ENCODE results near the gene GNS.
A peak's percentile ranks its signal among the peaks of the same experiment; 100 is the strongest.

GNS gene

DNA sequence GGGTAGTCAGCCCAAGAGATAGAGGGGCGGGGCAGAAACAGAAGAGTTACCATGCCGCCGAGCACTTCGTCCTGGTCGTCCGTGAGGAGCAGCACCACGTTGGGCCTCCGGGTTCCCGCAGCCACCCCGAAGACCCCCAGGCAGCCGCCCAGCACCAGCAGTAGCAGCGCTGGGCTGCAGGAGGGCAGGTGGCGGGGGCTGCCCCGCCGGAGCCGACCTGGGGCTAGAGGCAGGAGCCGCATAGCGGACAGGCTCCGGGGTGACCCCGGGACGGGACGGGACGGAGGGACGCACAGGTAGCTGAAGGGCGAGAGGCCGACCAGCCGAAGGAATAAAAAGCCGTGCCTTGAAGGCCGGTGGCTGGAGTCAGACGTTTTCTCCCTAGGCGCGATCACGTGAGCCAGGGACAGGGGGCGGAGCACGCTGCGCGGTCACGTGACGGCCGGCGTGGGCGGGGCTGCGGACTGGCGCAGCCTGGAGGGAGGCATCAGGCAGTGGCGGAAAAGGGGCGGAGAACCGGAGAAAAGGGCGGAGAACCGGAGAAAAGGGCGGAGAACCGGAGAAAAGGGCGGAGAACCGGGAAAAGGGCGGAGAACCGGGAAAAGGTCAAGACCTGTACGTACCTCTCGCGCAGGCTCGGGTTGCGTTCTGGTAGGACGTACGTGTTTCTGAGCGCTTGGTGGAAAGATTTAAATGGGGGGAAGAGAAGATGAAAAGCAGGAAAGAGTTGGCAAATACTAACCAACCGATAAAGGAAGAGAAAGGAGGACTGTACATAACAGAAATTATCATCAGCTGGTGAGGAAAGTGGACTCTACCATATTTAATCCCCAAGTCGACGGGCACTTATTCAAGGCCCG lies at the start of gene GNS:
Gene GNS, minus strand, starts transcription at position 372 of the 860 bp plus-strand sequence. Its CDS starts 130 bp downstream, at position 242.
- peak; percentile 61 to 96 (median 91) for DNase-seq

DNA sequence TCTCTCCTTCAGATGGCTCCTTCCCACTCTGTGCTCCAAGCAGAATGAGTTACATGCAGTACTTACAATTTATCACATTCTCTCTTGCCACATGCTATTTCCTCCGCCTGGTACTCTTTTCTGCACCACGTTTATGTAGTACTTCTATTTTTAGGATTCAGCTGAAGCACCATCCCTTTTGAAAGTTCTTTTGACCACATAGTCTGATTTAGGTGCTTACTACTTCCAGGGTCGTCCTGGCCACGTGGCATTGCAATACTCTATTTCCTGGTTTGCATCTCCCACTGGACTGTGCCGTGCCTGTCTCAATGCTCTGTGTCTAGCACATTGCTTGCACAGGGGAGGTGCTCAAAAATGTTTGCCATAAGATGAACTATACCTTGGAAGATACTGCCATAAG lies 48.9 kb upstream of the GNS start:
- DNase-seq, result no peak

DNA sequence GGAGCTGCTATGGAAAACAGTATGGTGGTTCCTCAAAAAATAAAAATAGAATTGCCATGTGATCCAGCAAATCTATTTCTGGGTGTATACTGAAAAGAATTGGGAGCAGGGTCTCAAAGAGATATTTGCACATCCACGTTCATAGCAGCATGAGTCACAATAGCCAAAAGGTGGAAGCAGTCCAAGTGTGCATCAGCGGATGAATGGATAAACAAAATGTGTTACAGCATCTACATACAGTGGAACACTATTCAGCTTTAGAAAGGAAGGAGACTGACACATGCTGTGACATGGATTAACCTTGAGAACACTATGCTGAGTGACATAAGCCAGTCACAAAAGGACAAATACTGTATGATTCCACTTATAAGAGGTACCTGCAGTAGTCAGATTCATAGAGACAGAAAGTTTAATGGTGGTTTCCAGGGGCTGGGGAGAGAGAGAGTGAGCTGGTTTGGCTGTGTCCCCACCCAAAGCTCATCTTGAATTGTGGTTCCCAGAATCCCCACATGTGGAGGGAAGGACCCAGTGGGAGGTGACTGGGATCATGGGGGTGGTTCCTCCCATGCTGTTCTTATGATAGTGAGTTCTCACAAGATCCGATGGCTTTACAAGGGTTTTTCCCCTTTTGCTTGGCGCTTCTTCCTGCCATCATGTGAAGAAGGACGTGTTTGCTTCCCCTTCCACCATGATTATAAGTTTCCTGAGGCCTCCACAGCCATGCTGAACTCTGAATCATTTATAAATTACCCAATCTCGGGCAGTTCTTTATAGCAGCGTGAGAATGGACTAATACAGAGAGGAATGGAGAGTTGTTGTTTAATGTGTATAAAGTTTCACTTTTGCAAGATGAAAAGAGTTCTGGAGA lies 47.6 kb upstream of the GNS start:
- DNase-seq, result peak in 1 of 56 donors; percentile 7

DNA sequence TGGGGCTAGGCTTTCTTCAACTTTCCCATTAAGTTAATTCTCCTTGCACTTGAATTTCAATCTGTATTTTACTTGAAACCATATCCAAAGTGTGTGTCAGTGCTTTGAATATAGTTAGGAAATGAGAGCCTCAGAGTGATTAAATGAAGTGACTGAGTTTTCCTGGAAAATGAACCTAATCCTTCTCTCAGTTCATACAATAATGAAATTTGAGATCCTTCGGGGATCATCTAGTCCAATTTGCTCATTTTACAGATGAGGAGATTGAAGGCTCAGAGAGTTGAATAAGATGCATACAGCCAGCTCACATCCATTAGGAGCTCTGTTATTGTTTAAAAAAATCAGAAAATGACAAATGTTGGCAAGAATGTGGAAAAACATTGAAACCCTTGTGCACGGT lies 47.0 kb upstream of the GNS start:
- no peak for DNase-seq

DNA sequence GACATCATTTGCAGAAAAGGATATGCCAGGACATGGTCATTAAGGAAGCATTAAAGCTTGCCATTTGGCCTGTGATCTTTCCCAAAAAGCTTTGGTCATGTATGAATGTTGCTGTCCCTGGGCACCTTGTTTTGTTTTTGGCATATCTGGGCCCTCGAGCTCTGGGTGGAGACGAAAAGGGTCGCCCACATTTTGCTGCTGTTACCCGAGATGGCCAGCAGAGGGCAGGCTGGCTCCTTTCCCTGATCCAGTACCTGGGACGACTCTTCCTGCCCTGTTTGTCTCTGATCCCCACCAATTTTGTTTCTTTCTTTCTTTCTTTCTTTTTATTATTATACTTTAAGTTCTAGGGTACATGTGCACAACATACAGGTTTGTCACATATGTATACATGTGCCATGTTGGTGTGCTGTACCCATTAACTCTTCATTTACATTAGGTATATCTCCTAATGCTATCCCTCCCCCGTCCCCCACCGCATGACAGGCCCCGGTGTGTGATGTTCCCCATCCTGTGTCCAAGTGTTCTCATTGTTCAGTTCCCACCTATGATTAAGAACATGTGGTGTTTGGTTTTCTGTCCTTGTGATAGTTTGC lies 43.1 kb upstream of the GNS start:
- peak in 21 of 56 donors; percentile 2 to 51 (median 23) for DNase-seq

DNA sequence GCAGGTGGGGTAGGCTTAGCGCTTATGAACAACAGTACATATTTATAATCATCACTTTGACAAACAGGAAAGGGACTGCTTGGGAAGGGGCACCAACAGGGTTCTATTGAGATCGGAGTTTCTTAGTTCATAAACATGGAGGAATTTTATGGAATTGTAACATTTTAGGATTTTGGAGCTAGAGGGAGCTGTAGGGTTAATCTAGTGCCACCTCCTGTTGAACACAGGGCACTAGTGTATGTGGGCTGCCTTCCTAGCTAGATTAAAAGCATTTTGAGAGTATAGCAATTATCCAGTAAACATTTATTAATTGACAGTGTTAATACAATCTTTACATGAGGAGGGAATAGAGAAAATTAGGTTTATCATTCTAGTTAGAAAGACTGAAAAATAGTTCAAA lies 42.2 kb upstream of the GNS start:
- DNase-seq, result no peak

DNA sequence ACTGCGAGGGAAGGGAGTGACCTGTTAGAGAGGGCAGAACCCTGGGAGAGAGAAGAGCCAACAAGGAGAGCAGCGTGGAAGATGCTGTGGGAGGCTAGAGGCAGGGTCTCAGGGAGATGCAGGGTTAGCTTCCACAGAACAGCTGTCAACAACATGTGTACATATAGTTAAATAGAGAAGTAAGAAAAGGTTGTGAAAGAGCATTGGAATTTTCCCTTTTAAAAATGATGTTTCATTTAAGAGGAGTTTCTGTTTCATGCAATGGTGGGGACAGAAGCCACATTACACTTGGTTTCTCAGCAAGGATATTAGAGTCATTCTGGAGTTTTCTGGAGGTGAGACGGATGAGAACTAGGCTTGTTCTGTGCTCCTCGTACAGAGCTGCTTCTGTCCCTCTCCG lies 41.4 kb upstream of the GNS start:
- DNase-seq, result no peak

DNA sequence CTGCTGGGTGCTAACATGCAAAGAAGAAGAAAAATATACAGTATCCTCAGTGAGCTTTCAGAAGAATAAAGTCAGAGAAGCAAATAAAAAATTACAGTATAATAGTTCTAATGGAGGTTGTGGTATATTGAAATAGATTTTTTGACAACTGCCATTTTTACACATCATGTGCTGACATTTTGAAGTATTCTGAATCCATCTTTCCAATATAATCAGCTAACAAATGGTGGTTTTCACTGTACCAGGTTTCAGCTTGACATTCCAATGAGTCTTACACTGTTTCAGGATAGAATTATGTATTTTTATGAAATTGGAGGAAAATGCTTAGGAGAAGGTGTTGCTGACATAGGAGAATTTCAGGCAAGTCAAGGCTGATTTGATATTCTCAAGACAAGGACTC lies 39.0 kb upstream of the GNS start:
- DNase-seq, result no peak

DNA sequence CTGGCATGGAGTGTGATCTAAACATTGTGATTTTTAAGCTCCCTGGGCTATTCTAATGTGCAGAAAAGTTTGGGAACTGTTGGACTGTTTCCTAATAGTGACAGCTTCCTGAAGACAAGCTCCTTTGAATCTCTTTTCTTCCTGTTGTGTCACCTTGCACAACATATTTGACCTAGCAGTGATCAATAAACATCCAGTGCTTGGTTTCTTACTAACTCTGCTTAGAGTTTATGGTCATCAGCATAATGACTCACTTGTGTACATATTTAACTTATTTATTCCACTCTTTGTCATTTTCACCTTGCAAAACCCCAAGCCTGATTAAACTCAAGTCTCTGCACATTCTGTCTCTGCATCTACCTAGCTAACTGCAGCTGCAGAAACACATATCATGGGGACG lies 38.0 kb upstream of the GNS start:
- DNase-seq, result no peak

DNA sequence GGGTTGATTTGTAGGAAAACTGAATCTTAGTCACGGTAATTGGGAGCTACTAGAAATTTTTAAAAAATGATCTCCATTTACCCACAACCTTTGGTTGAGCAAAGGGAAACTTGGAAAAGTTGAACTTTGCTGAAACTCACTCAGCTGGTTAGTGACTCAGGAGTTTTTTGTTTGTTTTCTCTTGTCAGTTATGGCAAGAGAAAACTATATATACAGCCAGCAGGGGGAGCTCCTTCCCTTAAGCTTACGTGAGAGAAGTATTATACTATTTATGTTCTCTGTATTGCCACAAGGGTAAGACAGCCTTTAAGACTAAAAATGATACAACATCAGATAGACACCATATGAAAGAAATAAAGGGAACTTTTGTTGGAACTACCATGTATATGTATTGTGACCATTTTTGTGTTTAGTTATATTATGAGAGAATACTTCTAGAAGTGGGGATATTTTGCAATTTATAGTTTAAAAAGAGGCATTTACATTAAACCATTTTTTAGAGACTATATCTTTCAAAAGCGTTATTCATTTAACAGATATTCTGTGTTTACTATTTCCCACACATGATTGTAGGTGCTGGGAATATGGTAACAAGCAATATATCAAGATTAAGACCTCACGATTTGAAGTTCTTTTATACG lies 37.1 kb upstream of the GNS start:
- peak in 13 of 56 donors; percentile 4 to 80 (median 18) for DNase-seq

DNA sequence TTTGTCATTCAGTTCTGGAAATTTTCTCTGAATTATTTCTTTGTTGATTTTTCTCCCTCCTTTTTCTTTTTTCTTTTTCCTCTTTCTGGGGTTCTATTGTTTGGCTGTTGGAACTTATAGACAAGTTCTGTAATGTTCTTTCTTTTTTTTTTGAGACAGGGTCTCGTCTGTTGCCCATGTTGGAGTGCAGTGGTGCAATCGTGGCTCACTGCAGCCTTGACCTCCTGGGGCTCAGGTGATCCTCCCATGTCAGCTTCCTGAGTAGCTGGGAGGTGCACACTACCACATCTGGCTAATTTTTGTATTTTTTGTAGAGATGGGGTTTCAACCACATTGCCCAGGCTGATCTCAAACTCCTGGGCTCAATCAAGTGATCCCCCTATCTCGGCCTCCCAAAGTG lies 35.1 kb upstream of the GNS start:
- no peak for DNase-seq

DNA sequence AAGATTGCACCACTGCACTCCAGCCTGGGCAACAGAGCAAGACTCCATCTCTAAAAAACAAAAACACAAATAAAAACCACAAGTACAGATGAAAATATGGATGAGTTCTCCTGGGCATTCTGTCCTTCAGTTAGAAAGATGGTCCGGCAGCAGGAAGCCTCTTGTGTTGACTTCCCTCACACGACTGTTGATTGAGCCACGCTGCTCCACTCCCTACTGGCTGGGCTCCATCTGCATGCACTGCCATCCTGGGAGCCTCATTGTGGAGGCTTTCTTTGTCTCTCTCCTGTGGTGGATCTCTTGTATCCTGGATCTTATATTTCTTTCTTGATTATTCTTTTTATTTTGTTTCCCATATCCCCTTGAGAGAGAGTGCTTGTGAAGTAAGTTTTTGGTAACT lies 34.4 kb upstream of the GNS start:
- DNase-seq, result no peak

DNA sequence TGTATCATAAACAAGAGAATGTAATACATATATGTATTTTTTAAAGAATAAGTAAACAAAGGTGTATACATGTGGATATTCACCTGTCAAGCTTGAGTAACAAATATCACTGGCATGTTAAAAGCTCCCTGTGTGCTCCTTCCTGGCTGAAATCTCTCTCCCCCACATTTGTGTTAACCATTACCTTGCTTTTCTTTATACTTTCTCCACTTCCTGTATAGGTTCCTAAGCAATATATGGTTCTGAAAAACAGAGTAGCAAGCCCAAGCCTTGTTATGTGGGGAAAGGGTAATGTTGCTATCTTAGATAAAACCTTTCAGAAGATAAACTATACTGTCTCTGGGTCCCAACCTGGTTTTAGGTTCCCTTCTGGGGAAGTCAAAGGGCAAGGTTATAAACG lies 32.9 kb upstream of the GNS start:
- DNase-seq, result no peak

DNA sequence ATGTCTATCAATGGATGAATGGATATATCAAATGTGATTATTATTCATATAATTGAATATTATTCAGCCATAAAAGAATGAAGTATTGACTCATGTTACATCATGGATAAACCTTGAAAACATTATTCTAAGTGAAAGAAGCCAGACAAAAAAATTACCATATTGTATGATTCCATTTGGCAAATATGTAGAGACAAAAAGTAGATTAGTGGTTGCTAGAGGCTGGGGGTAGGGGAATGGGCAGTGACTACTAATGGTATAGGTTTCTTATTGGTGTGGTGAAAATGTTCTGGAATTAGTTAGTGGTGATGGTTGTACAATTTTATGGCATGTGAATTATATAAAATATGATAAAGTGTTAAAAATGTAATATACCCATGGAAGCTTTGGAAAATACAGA lies 31.8 kb upstream of the GNS start:
- DNase-seq, result no peak

DNA sequence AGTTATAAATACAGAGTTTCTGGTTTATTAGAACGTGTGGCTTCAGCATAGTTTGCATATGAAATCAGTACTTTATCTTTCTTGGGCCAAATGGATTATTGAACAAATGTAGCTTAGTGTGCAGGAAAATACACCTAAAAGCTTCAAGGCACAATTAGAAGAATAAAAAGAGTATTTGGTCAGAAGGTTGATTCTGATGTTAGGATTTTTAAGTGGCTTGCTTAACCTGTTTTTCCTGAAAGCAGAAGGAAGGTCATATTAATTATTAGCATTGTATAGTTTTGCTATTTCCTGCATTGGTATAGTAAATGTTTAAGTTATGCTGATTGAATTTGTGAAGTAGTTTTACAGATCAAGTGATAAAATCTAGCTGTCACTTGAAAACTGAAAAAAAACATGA lies 31.0 kb upstream of the GNS start:
- no peak for DNase-seq

DNA sequence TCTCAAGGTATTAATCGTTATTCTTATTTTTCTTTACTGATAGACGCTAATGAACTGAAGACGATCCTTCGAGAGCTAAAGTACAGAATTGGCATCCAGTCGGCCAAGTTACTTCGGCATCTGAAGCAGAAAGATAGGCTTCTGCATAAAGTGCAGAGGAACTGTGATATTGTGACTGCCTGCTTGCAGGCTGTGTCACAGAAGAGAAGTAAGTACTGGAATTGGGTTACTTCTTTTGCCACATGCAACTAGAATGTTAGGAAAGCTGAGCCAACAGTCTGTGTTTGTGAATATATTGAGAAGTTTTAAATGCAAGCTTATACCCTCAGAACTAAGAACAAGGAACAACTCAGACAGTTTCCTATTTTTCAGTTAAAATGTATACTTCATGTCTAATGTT lies 26.6 kb upstream of the GNS start:
- no peak for DNase-seq

DNA sequence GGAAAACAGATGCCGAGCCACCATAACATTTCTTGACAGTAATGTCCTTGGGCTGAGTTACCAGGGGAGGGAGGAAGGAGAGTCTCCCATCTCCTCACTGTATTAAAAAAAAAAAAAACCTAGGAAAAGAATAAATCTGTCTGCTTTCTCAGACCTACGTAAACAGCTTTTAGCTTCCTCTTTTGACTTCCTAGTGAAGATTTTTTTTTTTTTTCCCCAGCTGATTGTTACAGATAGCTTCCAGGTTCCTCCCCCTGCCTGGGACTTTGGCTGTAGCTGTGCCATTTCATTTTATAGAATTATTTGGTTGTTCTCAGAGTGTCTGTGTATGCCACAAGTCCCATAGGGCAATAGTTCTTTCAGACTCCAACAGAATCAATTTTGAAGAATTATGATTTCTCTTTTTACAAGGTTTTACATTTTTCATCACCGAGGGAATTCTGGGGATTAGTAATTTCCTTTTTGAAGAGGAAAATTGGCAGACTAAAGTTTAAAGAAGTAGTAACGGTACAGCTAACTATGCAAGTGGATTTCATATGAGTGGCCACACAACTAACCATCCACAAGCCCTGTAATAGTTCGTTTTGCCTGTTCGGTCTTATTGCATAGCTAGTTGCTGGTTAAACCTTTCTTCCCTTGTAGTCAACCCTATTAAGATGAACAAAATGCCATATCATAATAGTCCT lies 23.1 kb upstream of the GNS start:
- no peak for DNase-seq

DNA sequence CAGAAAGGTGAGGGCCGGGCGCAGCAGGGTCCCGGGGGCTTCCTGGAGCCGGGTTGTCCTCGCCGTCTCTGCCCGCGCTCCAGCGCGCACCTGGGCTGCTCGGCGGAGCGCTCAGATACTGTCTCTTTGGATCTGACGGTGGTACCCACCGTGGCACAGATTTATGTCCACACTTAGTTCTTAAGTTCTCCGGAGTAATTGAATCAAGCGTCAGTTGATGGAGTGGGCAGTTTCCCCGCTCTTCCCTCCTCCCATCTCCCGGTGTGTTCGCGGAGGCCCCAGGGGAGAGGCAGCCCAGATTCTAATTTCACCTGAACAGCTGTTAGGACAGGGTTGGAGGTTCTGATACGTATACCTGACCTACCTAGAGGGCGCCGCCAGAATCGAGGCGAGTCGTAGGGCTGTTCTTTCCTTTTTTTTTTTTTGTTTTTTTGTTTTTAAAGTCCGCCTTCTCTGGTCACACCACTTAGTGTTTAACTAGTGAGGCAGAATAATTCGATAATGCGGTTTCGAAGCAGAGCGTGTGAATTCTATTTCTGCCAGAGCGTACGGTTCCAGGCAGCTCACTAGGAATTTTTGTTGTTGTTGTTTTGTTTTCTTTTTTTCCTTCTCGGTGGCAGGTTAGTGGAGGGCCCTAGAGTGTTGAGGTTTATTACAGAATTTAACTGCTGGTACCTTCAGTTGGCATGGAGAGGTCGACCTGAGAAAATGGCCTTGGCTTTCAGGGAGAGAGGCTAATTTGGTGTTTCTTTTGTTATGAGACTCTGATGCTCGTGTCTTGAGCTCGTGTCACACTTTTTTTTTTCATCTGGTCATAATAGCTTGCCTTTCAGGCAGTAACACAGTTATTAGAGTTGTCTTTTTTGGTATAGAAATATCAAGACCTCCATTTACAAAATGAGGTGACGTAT lies 22.3 kb upstream of the GNS start:
- DNase-seq, result no peak

DNA sequence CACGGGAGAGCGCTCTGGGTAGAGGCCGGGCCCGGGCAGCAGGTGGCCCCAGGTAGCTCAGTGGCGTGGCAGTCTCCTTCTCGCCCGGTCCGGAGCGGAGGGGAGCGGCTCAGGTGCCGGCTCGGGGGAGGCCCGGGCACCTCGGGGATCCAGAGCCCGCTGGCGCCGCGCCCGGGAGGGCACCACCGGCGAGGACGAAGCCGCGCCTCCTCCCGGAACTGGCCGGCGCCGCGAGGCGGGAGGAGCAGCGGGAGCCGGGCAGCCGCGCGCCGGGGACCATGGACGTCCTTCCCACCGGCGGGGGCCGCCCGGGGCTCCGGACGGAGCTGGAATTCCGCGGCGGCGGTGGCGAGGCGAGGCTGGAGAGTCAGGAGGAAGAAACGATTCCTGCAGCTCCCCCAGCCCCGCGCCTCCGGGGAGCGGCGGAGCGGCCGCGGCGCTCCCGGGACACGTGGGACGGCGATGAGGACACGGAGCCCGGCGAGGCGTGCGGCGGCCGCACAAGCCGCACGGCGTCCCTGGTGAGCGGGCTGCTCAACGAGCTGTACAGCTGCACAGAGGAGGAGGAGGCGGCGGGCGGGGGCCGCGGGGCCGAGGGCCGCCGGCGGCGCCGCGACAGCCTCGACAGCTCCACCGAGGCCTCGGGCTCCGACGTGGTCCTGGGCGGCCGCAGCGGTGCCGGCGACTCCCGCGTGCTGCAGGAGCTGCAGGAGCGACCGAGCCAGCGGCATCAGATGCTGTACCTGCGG lies 21.5 kb upstream of the GNS start:
- peak in 9 of 56 donors; percentile 4 to 39 (median 19) for DNase-seq
